NCI-H1930 (cell line): ENCODE data around the gene MCC.

Experiments
- DNase-seq, 2 experiments: peaks; one replicate each; lab custom pipeline; 2025; lab: John Stamatoyannopoulos, UW

The MCC gene

GRCh38 chr5:113487781-113488644, at the start of gene MCC:
Gene MCC (minus strand): TSS chr5:113488453.
- peak; percentile 32 to 47 for DNase-seq

- no peak for DNase-seq
These were observed 43.4 kb upstream of the MCC start for GRCh38 chr5:113531481-113532159.

GRCh38 chr5:113527746-113528145, 39.5 kb upstream of the MCC start:
- DNase-seq: no peak

- no peak for DNase-seq
These were observed 38.2 kb upstream of the MCC start for GRCh38 chr5:113526421-113526820.

- DNase-seq: no peak
These were observed 36.7 kb upstream of the MCC start for GRCh38 chr5:113524927-113525326.

GRCh38 chr5:113523168-113523567, 34.9 kb upstream of the MCC start:
- DNase-seq: no peak

GRCh38 chr5:113520899-113521298, 32.6 kb upstream of the MCC start:
- no peak for DNase-seq

- DNase-seq: no peak
These were observed 32.2 kb upstream of the MCC start for GRCh38 chr5:113520429-113520828.

GRCh38 chr5:113519412-113519811, 31.2 kb upstream of the MCC start:
- DNase-seq: no peak

- DNase-seq: no peak
These were observed 30.6 kb upstream of the MCC start for GRCh38 chr5:113518884-113519283.

GRCh38 chr5:113514289-113514635, 26.0 kb upstream of the MCC start:
- no peak for DNase-seq

- peak; percentile 49 to 68 for DNase-seq
These were observed 25.4 kb upstream of the MCC start, which contains the start of gene YTHDC2 for GRCh38 chr5:113513384-113514288. Gene YTHDC2 (plus strand): TSS chr5:113513694. CDS start chr5:113513896, 202 bp downstream.

GRCh38 chr5:113512341-113512740, 24.1 kb upstream of the MCC start:
- DNase-seq: no peak

GRCh38 chr5:113510836-113511451, 22.7 kb upstream of the MCC start:
- DNase-seq: no peak

- DNase-seq: no peak
These were observed 20.5 kb upstream of the MCC start for GRCh38 chr5:113508756-113509155.

- no peak for DNase-seq
These were observed 19.3 kb upstream of the MCC start for GRCh38 chr5:113507601-113508000.

- DNase-seq: no peak
These were observed 16.9 kb upstream of the MCC start for GRCh38 chr5:113505181-113505580.

- DNase-seq: no peak
These were observed 14.9 kb upstream of the MCC start for GRCh38 chr5:113503146-113503545.

- no peak for DNase-seq
These were observed 13.8 kb upstream of the MCC start for GRCh38 chr5:113502073-113502472.

GRCh38 chr5:113495422-113495841, 7.2 kb upstream of the MCC start:
- no peak for DNase-seq

- no peak for DNase-seq
These were observed 5.2 kb upstream of the MCC start for GRCh38 chr5:113493446-113493845.

- no peak for DNase-seq
These were observed 2.8 kb upstream of the MCC start for GRCh38 chr5:113491022-113491421.
